NB4 (cell line): Measurements from ENCODE around the gene SS18L1.

ENCODE experiments used
- POLR2A ChIP-seq: IDR thresholded peaks from 2 replicates; pipeline ENCODE4 v1.6.1; 2011; ENCODE audit warnings: mild to moderate bottlenecking; ENCODE audit not compliant: insufficient read length; ENCODE audit errors: extremely low read depth
- TF ChIP-seq, protein P1 (sequence below): IDR thresholded peaks from one replicate; pipeline ENCODE4 v1.5.1; 2012; ENCODE audit warnings: low read depth, low read length

DNA sequence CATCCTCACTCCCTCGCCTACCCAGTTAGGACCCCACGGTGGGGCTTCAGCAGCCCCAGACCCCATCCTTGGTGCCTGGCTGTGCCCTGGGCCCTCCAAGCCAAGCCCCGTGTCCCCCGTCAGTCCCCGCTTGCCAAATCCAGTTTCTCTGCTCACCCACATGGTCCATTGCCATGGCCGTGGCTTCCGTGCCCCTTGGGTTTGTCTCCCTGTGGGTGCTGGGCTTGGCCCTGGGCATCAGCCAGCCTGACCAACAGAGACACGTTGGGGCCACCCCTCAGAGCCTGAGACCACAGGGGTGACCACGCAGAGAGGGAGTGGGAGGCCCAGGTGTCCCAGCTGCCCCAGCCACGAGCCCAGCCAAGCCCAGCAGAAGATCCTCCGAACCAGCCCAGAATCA, 7.7 kb downstream of the SS18L1 start:
- TF ChIP-seq POLR2A: no peak
- TF ChIP-seq, protein P1, sequence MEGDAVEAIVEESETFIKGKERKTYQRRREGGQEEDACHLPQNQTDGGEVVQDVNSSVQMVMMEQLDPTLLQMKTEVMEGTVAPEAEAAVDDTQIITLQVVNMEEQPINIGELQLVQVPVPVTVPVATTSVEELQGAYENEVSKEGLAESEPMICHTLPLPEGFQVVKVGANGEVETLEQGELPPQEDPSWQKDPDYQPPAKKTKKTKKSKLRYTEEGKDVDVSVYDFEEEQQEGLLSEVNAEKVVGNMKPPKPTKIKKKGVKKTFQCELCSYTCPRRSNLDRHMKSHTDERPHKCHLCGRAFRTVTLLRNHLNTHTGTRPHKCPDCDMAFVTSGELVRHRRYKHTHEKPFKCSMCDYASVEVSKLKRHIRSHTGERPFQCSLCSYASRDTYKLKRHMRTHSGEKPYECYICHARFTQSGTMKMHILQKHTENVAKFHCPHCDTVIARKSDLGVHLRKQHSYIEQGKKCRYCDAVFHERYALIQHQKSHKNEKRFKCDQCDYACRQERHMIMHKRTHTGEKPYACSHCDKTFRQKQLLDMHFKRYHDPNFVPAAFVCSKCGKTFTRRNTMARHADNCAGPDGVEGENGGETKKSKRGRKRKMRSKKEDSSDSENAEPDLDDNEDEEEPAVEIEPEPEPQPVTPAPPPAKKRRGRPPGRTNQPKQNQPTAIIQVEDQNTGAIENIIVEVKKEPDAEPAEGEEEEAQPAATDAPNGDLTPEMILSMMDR: no peak
